Esophagus muscularis mucosa (tissue), 4 donors: ENCODE data around the gene MYADML2. TPM values are rescaled to one million over a fixed set of nuclear protein-coding genes. Genes with fewer than 3 reads are reported as not detected.

Source experiments
- DNase-seq: peaks from one replicate; pipeline ENCODE4 v3.0.0-alpha.2; 2017; ENCODE audit errors: extremely low spot score
- H3K27ac ChIP-seq, 4 donors: fragments of 200-600 bp; sonication (generic); replicated peaks in 1 of 4; 1 replicate in 3 of 4; 2 replicates in 1 of 4; pipeline ENCODE4 v1.5.1; 2016 to 2019; ENCODE audit warnings: mild to moderate bottlenecking in 1 of 4
- H3K27me3 ChIP-seq, 4 donors: fragments of 200-600 bp; sonication (generic); one replicate each; pipeline versions ENCODE4 v1.5.1 to v1.6.0; 2016 to 2019
- H3K36me3 ChIP-seq, 4 donors: fragments of 200-600 bp; sonication (generic); one replicate each; pipeline ENCODE4 v1.5.1; 2016 to 2019
- H3K4me1 ChIP-seq, 4 donors: fragments of 200-600 bp; sonication (generic); one replicate each; pipeline ENCODE4 v1.5.1; 2016 to 2019
- H3K4me3 ChIP-seq, 4 donors: fragments of 200-600 bp; sonication (generic); 1 replicate in 2 of 4; 2 replicates in 2 of 4; pipeline ENCODE4 v1.5.1; 2016 to 2019; ENCODE audit warnings: mild to moderate bottlenecking in 4 of 4, moderate library complexity in 1 of 4
- H3K9me3 ChIP-seq, 4 donors: fragments of 200-600 bp; sonication (generic); 1 replicate in 3 of 4; 2 replicates in 1 of 4; pipeline ENCODE4 v1.5.1; 2016 to 2019
- CTCF ChIP-seq, 3 experiments: fragments of 200-600 bp in 2 of 3; fragments of 450-650 bp in 1 of 3; sonication (generic) in 2 of 3; IDR thresholded peaks; one replicate each; pipeline ENCODE4 v1.5.1; 2017 to 2019; ENCODE audit warnings: antibody characterized with exemption in 3 of 3, mild to moderate bottlenecking in 2 of 3, moderate library complexity in 1 of 3
- EP300 ChIP-seq: sonication (generic); formaldehyde crosslinking; IDR thresholded peaks from one replicate; pipeline ENCODE4 v1.6.1; 2017; ENCODE audit warnings: antibody characterized with exemption
- POLR2A ChIP-seq: fragments of 450-650 bp; IDR thresholded peaks from one replicate; pipeline ENCODE4 v1.6.1; 2017; ENCODE audit warnings: antibody characterized with exemption, moderate library complexity, mild to moderate bottlenecking, low read depth
- POLR2AphosphoS5 ChIP-seq, 2 donors: sonication (generic); formaldehyde crosslinking; IDR thresholded peaks; one replicate each; pipeline ENCODE4 v1.6.1; 2017; ENCODE audit warnings: antibody characterized with exemption in 2 of 2
- WGBS: methylation state at CpG from one replicate; pipeline ENCODE4 v1.1.5; 2018; 5-methylcytosine and 5-hydroxymethylcytosine counted together
- intact Hi-C: fragments of 100-400 bp; cut with DNase I; formaldehyde crosslinking; loops from one replicate; pipeline ENCODE4 v1.15.1; 2023
- total RNA-seq, 4 donors: library from RNA; depleted of rRNA; stranded (reverse); fragments of >200 nt; gene quantifications; one replicate each; pipeline versions ENCODE4 v1.1.0 to v1.2.1, GENCODE V29; 2016

MYADML2 gene
- total RNA-seq, 4 donors from 2014 or later, result not detected

GRCh38 chr17:81911969-81912368 is 35.1 kb downstream of the MYADML2 start:
- H3K27ac ChIP-seq, result peak overlapping the region; percentile 60 to 85 (median 80)
- peak overlapping the region in 2 of 4 donors; percentile 27 to 84 for H3K4me3 ChIP-seq
- intact Hi-C loops, result no loop called here
- no peak for DNase-seq
- WGBS, result 94% methylated on average over 10 of the region's 19 CpGs
- H3K27me3 ChIP-seq, result no peaks in the 10 kb centered on the region
- TF ChIP-seq POLR2AphosphoS5 (IDR thresholded peaks at IDR 0.05) (no peak), POLR2A (no peak), CTCF (IDR thresholded peaks at IDR 0.05) (no peak)
- H3K4me1 ChIP-seq, result peaks cover 19 to 43% (median 33%) of the 10 kb centered on the region in 4 donors
- H3K9me3 ChIP-seq, result no peaks in the 10 kb centered on the region
- H3K36me3 ChIP-seq, result peaks cover 12 to 68% (median 62%) of the 10 kb centered on the region in 4 donors

- Histone ChIP-seq H3K4me3 (peak within 1 kb of the TSS; percentile 62 to 84 (median 78)), H3K36me3 (peaks cover 12 to 73% (median 66%) of the 10 kb centered on the region in 4 donors), H3K9me3 (no peaks in the 10 kb centered on the region), H3K27ac (peak within 1 kb of the TSS; percentile 63 to 85 (median 80)), H3K27me3 (no peaks in the 10 kb centered on the region), H3K4me1 (peaks cover 15 to 37% (median 28%) of the 10 kb centered on the region in 4 donors)
- peak; percentile 97 for DNase-seq
- 10% methylated on average over 23 of the region's 84 CpGs for WGBS
- intact Hi-C loops, result no loop called here
- TF ChIP-seq POLR2A, result no peak
- TF ChIP-seq POLR2AphosphoS5 (IDR thresholded peaks at IDR 0.05), result no peak
- TF ChIP-seq EP300, result no peak
- TF ChIP-seq CTCF (IDR thresholded peaks at IDR 0.05), result no peak
Measured at GRCh38 chr17:81911277-81911961, 35.6 kb downstream of the MYADML2 start, which contains the start of gene PCYT2. Gene PCYT2, minus strand, starts transcription at chr17:81911399. Its CDS starts 44 bp downstream, at chr17:81911355.

- H3K27me3 ChIP-seq, result no peaks in the 10 kb centered on the region
- H3K4me1 ChIP-seq, result peaks cover 15 to 32% (median 22%) of the 10 kb centered on the region in 4 donors
- no peak for DNase-seq
- peaks cover 12 to 75% (median 66%) of the 10 kb centered on the region in 4 donors for H3K36me3 ChIP-seq
- intact Hi-C loops, result no loop called here
- TF ChIP-seq CTCF (IDR thresholded peaks at IDR 0.05) (no peak), POLR2AphosphoS5 (IDR thresholded peaks at IDR 0.05) (no peak), EP300 (no peak), POLR2A (no peak)
- WGBS, result 0% methylated on average over 10 of the region's 55 CpGs
- peak overlapping the region; percentile 62 to 84 (median 78) for H3K4me3 ChIP-seq
- no peaks in the 10 kb centered on the region for H3K9me3 ChIP-seq
- H3K27ac ChIP-seq, result peak overlapping the region; percentile 63 to 79 (median 70)
Measured at GRCh38 chr17:81910840-81911276, 36.2 kb downstream of the MYADML2 start.

- Histone ChIP-seq H3K4me3 (peak overlapping the region; percentile 62 to 84 (median 78)), H3K27ac (peak overlapping the region; percentile 63 to 79 (median 70)), H3K27me3 (no peaks in the 10 kb centered on the region), H3K4me1 (peaks cover 15 to 25% (median 20%) of the 10 kb centered on the region in 4 donors), H3K9me3 (no peaks in the 10 kb centered on the region), H3K36me3 (peaks cover 13 to 75% (median 64%) of the 10 kb centered on the region in 4 donors)
- 50% methylated on average over 19 of the region's 23 CpGs for WGBS
- no peak for DNase-seq
- intact Hi-C loops, result no loop called here
- TF ChIP-seq CTCF (IDR thresholded peaks at IDR 0.05), result no peak
- TF ChIP-seq EP300, result no peak
- no peak for TF ChIP-seq POLR2A
- no peak for TF ChIP-seq POLR2AphosphoS5 (IDR thresholded peaks at IDR 0.05)
Measured at GRCh38 chr17:81909966-81910839, 36.8 kb downstream of the MYADML2 start.
